WTC11 (cell line): ENCODE measurements around the gene SOX5. TPM values are rescaled to one million over a fixed set of nuclear protein-coding genes. Genes with fewer than 3 reads are reported as not detected.
"Not testable (repeated sequence)": the region's sequence is repeated elsewhere in the genome, so short reads cannot be mapped to it uniquely, and the experiment has no call there.

ENCODE experiments used
- ATAC-seq: fragments of 200-7000 bp; cut with Tn5 transposase; 2 replicates; pipeline ENCODE4 v1.10.0; 2021; ENCODE audit warnings: mild to moderate bottlenecking, moderate library complexity
- CTCF ChIA-PET: fragments of 300-600 bp; sonication (Branson Sonifier 250); formaldehyde crosslinking; loops from one replicate; lab custom pipeline; 2021; ENCODE audit warnings: antibody characterized with exemption; lab: Charles Lee
- POLR2A ChIA-PET: fragments of 350-600 bp; sonication (Branson Sonifier 250); formaldehyde crosslinking; loops from one replicate; lab custom pipeline; 2021; ENCODE audit warnings: antibody characterized with exemption; lab: Charles Lee
- DNase-seq: peaks from one replicate; pipeline ENCODE4 v3.0.0; 2021; ENCODE audit warnings: low spot score
- H3K27ac Mint-ChIP-seq: 2 replicates; pipeline ENCODE4 v1.8.0; 2021; ENCODE audit warnings: mixed read lengths
- H3K27me3 Mint-ChIP-seq: 2 replicates; pipeline ENCODE4 v1.8.0; 2021; ENCODE audit warnings: low read depth, mild to moderate bottlenecking, moderate library complexity, mixed read lengths
- H3K36me3 Mint-ChIP-seq: 2 replicates; pipeline ENCODE4 v1.8.0; 2021; ENCODE audit warnings: mixed read lengths
- H3K4me1 Mint-ChIP-seq: 2 replicates; pipeline ENCODE4 v1.8.0; 2022; ENCODE audit warnings: mixed read lengths
- H3K4me3 Mint-ChIP-seq: 2 replicates; pipeline ENCODE4 v1.8.0; 2021; ENCODE audit warnings: mild to moderate bottlenecking, moderate library complexity, mixed read lengths
- H3K9me3 Mint-ChIP-seq: 2 replicates; pipeline ENCODE4 v1.8.0; 2021; ENCODE audit warnings: mixed read lengths
- AR ChIP-seq: fragments of 250-450 bp; sonication (Bioruptor Pico); IDR thresholded peaks from 2 replicates; pipeline ENCODE4 v1.9.0; 2021; ENCODE audit warnings: mild to moderate bottlenecking
- ARID4B ChIP-seq: sonication (generic); formaldehyde crosslinking; IDR thresholded peaks from 2 replicates; pipeline ENCODE4 v1.8.0; 2023; ENCODE audit warnings: missing genetic modification reagents, mild to moderate bottlenecking, borderline replicate concordance
- CREM ChIP-seq: sonication (generic); formaldehyde crosslinking; IDR thresholded peaks from 2 replicates; pipeline ENCODE4 v1.8.1; 2022; ENCODE audit warnings: mild to moderate bottlenecking, missing genetic modification reagents, moderate library complexity
- CTCF ChIP-seq: fragments of 200-600 bp; IDR thresholded peaks from 2 replicates; pipeline ENCODE4 v1.8.0; 2022; ENCODE audit warnings: antibody characterized with exemption
- GTF2I ChIP-seq: fragments of 250-450 bp; sonication (Bioruptor Pico); conservative IDR thresholded peaks from 2 replicates; pipeline ENCODE4 v1.4.0; 2021; ENCODE audit warnings: mild to moderate bottlenecking
- NFATC4 ChIP-seq: fragments of 250-450 bp; sonication (Bioruptor Pico); IDR thresholded peaks from 2 replicates; pipeline ENCODE4 v1.9.0; 2021; ENCODE audit warnings: mild to moderate bottlenecking
- PREB ChIP-seq: sonication (generic); formaldehyde crosslinking; IDR thresholded peaks from 2 replicates; pipeline ENCODE4 v1.8.1; 2022; ENCODE audit warnings: mild to moderate bottlenecking, missing genetic modification reagents, moderate library complexity, borderline replicate concordance
- TP53 ChIP-seq: sonication (generic); formaldehyde crosslinking; IDR thresholded peaks from 2 replicates; pipeline ENCODE4 v1.8.1; 2023; ENCODE audit warnings: mild to moderate bottlenecking, missing genetic modification reagents
- ZBTB43 ChIP-seq: sonication (generic); formaldehyde crosslinking; IDR thresholded peaks from 2 replicates; pipeline ENCODE4 v1.8.1; 2023; ENCODE audit warnings: mild to moderate bottlenecking, missing genetic modification reagents
- ZNF121 ChIP-seq: sonication (generic); formaldehyde crosslinking; IDR thresholded peaks from 2 replicates; pipeline ENCODE4 v1.8.0; 2023; ENCODE audit warnings: missing genetic modification reagents
- ZNF138 ChIP-seq: sonication (generic); formaldehyde crosslinking; conservative IDR thresholded peaks from 2 replicates; pipeline ENCODE4 v1.8.1; 2022; ENCODE audit warnings: mild to moderate bottlenecking, moderate library complexity, missing genetic modification reagents
- ZNF396 ChIP-seq: fragments of 250-450 bp; sonication (Bioruptor Pico); IDR thresholded peaks from 2 replicates; pipeline ENCODE4 v1.8.0; 2021; ENCODE audit warnings: mild to moderate bottlenecking, moderate library complexity, borderline replicate concordance
- ZNF425 ChIP-seq: fragments of 250-450 bp; sonication (Bioruptor Pico); conservative IDR thresholded peaks from 2 replicates; pipeline ENCODE4 v1.9.0; 2021; ENCODE audit warnings: mild to moderate bottlenecking
- ZSCAN18 ChIP-seq: fragments of 250-450 bp; sonication (Bioruptor Pico); IDR thresholded peaks from 2 replicates; pipeline ENCODE4 v2.1.2; 2022; ENCODE audit warnings: mild to moderate bottlenecking, moderate library complexity
- total RNA-seq: library from RNA; stranded (reverse); gene quantifications from 3 replicates; pipeline ENCODE4 v1.2.3, GENCODE V29; 2021

SOX5 gene
- total RNA-seq, 1 experiment from 2014 or later: 2.3 TPM

- ATAC-seq (no peak), DNase-seq (no peak)
- ChIA-PET CTCF (no interaction called here), POLR2A (no interaction called here)
- no peak overlapping the region for H3K27ac Mint-ChIP-seq
- peaks cover 4% of the 10 kb centered on the region; the same call in 1 of the 2 replicates for H3K4me1 Mint-ChIP-seq
- H3K4me3 Mint-ChIP-seq: no peak overlapping the region
- TF ChIP-seq AR (CRISPR knock-in tag) (no peak), ZNF121 (CRISPR knock-in tag) (no peak), ZNF425 (no peak), ARID4B (no peak), ZBTB43 (CRISPR knock-in tag) (no peak), TP53 (CRISPR knock-in tag) (no peak), GTF2I (no peak), CTCF (no peak), NFATC4 (CRISPR knock-in tag) (no peak), PREB (CRISPR knock-in tag) (no peak), ZNF396 (CRISPR knock-in tag) (no peak), ZNF138 (CRISPR knock-in tag) (no peak), CREM (CRISPR knock-in tag) (no peak), ZSCAN18 (no peak)
- peaks cover 10% of the 10 kb centered on the region for H3K36me3 Mint-ChIP-seq
- H3K27me3 Mint-ChIP-seq: peaks cover 2% of the 10 kb centered on the region; the same call in 1 of the 2 replicates
- peaks cover 28% of the 10 kb centered on the region for H3K9me3 Mint-ChIP-seq
Observed at GRCh38 chr12:23824358-23824757, 125.1 kb downstream of the SOX5 start.

- H3K4me3 Mint-ChIP-seq, ATAC-seq, H3K4me1 Mint-ChIP-seq, DNase-seq, CTCF ChIA-PET, H3K27me3 Mint-ChIP-seq, H3K27ac Mint-ChIP-seq, POLR2A ChIA-PET: not testable (repeated sequence)
- Mint-ChIP-seq H3K9me3 (peaks cover 28% of the 10 kb centered on the region), H3K36me3 (peaks cover 10% of the 10 kb centered on the region)
Observed at GRCh38 chr12:23822883-23823282, 126.6 kb downstream of the SOX5 start.
